Calu3 (cell line): ENCODE measurements around the gene SV2B. TPM values are rescaled to one million over a fixed set of nuclear protein-coding genes. Genes with fewer than 3 reads are reported as not detected.

ENCODE experiments used
- BruUV-seq: library from RNA; stranded (reverse); fragments of 400-500 nt; replicated peaks from 2 replicates; lab custom pipeline; 2021; lab: Mats Ljungman, UMichigan
- CTCF ChIA-PET: fragments of 300-600 bp; sonication (Branson Sonifier 250); formaldehyde crosslinking; loops from one replicate; lab custom pipeline; 2022; ENCODE audit warnings: antibody characterized with exemption; lab: Charles Lee
- DNase-seq: peaks from one replicate; pipeline ENCODE4 v3.0.0; 2022
- H3K27ac Mint-ChIP-seq: one replicate; pipeline ENCODE4 v1.8.0; 2022; ENCODE audit warnings: mixed read lengths; ENCODE audit not compliant: unreplicated experiment
- H3K27me3 Mint-ChIP-seq: one replicate; pipeline ENCODE4 v1.8.0; 2022; ENCODE audit warnings: mixed read lengths; ENCODE audit not compliant: unreplicated experiment
- H3K36me3 Mint-ChIP-seq: one replicate; pipeline ENCODE4 v1.8.0; 2022; ENCODE audit warnings: mild to moderate bottlenecking, moderate library complexity, mixed read lengths; ENCODE audit not compliant: insufficient read depth, unreplicated experiment
- H3K4me1 Mint-ChIP-seq: one replicate; pipeline ENCODE4 v1.8.0; 2022; ENCODE audit warnings: mild to moderate bottlenecking, low read depth, mixed read lengths; ENCODE audit not compliant: unreplicated experiment
- H3K4me3 Mint-ChIP-seq: one replicate; pipeline ENCODE4 v1.8.0; 2022; ENCODE audit warnings: mild to moderate bottlenecking, low read depth, moderate library complexity, mixed read lengths; ENCODE audit not compliant: unreplicated experiment
- H3K9me3 Mint-ChIP-seq: one replicate; pipeline ENCODE4 v1.8.0; 2022; ENCODE audit warnings: low read depth, mixed read lengths; ENCODE audit not compliant: unreplicated experiment
- intact Hi-C: fragments of 100-400 bp; cut with micrococcal nuclease; formaldehyde crosslinking; loops from one replicate; pipeline ENCODE4 v1.10.0; 2022; ENCODE audit not compliant: unreplicated experiment
- total RNA-seq: library from RNA; stranded (reverse); gene quantifications from 2 replicates; pipeline ENCODE4 v1.2.3, GENCODE V29; 2022
- TF ChIP-seq, protein P1 (sequence below): fragments of 200-600 bp; IDR thresholded peaks from one replicate; pipeline ENCODE4 v1.8.0; 2022; ENCODE audit warnings: antibody characterized with exemption; ENCODE audit not compliant: unreplicated experiment

Gene SV2B
- total RNA-seq, 1 experiment from 2014 or later = 2.2 TPM

DNA sequence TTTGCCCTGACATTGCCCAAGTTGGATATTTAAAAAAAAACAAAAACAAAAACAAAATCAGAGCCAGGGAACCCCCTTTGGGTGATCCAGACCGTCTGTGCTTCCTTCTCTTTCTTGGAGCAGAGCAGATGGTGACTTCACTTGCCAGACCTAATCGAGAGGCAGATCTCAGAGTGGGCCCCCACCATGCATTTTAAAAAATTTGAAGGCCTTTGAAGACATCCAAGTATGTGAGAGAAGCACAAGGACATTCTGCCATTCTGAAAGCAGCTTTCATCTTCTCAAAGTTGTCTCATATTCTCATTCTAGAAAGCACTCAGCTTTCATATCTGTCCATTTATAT lies 93.3 kb downstream of the SV2B start:
- no peaks in the 10 kb centered on the region for H3K36me3 Mint-ChIP-seq
- no peak for DNase-seq
- H3K9me3 Mint-ChIP-seq = no peaks in the 10 kb centered on the region
- peaks cover 10% of the 10 kb centered on the region for H3K4me1 Mint-ChIP-seq
- peaks cover 45% of the 10 kb centered on the region for H3K27me3 Mint-ChIP-seq
- no peak overlapping the region for H3K4me3 Mint-ChIP-seq
- TF ChIP-seq, protein P1, sequence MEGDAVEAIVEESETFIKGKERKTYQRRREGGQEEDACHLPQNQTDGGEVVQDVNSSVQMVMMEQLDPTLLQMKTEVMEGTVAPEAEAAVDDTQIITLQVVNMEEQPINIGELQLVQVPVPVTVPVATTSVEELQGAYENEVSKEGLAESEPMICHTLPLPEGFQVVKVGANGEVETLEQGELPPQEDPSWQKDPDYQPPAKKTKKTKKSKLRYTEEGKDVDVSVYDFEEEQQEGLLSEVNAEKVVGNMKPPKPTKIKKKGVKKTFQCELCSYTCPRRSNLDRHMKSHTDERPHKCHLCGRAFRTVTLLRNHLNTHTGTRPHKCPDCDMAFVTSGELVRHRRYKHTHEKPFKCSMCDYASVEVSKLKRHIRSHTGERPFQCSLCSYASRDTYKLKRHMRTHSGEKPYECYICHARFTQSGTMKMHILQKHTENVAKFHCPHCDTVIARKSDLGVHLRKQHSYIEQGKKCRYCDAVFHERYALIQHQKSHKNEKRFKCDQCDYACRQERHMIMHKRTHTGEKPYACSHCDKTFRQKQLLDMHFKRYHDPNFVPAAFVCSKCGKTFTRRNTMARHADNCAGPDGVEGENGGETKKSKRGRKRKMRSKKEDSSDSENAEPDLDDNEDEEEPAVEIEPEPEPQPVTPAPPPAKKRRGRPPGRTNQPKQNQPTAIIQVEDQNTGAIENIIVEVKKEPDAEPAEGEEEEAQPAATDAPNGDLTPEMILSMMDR = no peak
- no peak overlapping the region for H3K27ac Mint-ChIP-seq
- intact Hi-C loops = no loop called here
- CTCF ChIA-PET = no interaction called here
- BruUV-seq = no TSS peak

DNA sequence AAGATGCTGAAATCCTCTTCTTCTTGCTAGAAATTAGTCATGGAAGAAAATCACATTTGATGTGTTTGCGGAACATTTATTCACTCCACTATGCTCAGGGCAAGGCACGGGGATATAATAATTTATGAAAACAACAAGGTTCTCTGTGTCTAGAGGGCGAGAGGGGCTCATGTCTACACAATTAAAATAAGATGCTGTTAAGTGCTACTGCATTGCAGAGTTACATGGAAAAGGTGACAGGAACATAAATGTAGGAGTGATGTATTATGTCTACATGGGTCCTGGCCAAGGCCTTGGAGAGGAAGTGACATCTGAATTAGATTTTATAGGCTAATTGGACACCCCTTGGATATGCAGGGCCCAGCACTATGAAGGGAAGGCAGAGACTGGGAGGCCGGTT lies 96.1 kb downstream of the SV2B start:
- no TSS peak for BruUV-seq
- no peak overlapping the region for H3K4me3 Mint-ChIP-seq
- intact Hi-C loops = no loop called here
- H3K9me3 Mint-ChIP-seq = no peaks in the 10 kb centered on the region
- TF ChIP-seq, protein P1 = no peak
- H3K27me3 Mint-ChIP-seq = peaks cover 66% of the 10 kb centered on the region
- H3K4me1 Mint-ChIP-seq = peaks cover 7% of the 10 kb centered on the region
- H3K36me3 Mint-ChIP-seq = no peaks in the 10 kb centered on the region
- no peak overlapping the region for H3K27ac Mint-ChIP-seq
- no peak for DNase-seq
- CTCF ChIA-PET = interaction anchor here (0.6 kb wide), 2 partner anchors 951 to 1270 kb away, joined by 3 read pairs; no protein-coding TSS in a partner anchor

DNA sequence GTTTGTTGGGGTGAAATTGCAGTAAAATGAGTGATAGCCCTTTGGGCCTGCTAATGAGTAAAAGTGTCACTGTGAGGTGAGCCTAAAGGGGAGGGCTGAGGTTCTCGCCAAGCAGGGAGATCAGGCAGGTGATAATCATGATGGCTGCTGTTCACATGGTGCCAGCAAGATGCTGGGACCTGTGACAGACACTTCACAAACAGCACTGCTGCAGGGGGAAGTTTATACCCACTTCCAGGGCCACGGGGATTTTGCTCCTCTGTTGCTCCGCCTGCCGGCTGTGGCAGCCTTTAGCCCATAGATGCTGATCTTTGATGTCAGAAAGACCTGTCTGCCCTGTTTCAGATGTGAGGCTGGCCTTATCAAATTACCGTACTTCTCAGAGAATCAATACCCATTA lies 96.7 kb downstream of the SV2B start:
- Mint-ChIP-seq H3K27ac (no peak overlapping the region), H3K9me3 (no peaks in the 10 kb centered on the region), H3K36me3 (no peaks in the 10 kb centered on the region), H3K27me3 (peaks cover 66% of the 10 kb centered on the region), H3K4me3 (no peak overlapping the region), H3K4me1 (peaks cover under 1% of the 10 kb centered on the region)
- no TSS peak for BruUV-seq
- CTCF ChIA-PET = interaction anchor here (0.6 kb wide), 1 partner anchor 1270 kb away, joined by 3 read pairs; no protein-coding TSS in a partner anchor
- intact Hi-C loops = no loop called here
- TF ChIP-seq, protein P1 = no peak
- DNase-seq = peak; percentile 21

DNA sequence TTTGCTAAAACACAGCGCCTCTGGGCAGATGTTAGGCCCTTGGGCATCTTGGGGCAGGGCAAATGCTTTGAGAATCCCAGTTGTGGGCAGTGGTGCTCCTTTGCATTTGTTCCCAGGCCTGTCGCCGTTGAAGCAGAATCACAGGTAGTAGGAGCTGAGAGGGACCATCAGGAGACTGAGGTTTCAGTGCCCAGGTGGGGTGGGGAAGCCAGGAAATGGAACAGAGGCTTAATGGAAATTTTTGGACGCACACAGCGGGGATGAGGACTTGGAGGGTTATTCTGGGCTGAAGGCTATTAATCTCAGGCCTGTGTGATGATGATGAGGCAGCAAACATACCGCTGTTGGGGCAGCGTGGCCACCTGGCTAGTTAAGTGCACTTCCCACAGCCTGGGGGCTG lies 99.5 kb downstream of the SV2B start:
- Mint-ChIP-seq H3K27ac (no peak overlapping the region), H3K27me3 (peaks cover 55% of the 10 kb centered on the region), H3K4me1 (no peaks in the 10 kb centered on the region), H3K4me3 (no peak overlapping the region), H3K9me3 (no peaks in the 10 kb centered on the region), H3K36me3 (no peaks in the 10 kb centered on the region)
- CTCF ChIA-PET = no interaction called here
- no TSS peak for BruUV-seq
- TF ChIP-seq, protein P1 = no peak
- intact Hi-C loops = no loop called here
- DNase-seq = no peak
